Smooth muscle cell (in vitro differentiated cells): ENCODE measurements around the gene MSRB2. TPM values are rescaled to one million over a fixed set of nuclear protein-coding genes. Genes with fewer than 3 reads are reported as not detected.

ENCODE experiments used
- DNase-seq: peaks from one replicate; lab custom pipeline; 2025; ENCODE audit not compliant: unreplicated experiment; lab: John Stamatoyannopoulos, UW
- H2AFZ ChIP-seq: fragments of 200-600 bp; sonication (generic); 2 replicates; pipeline ENCODE4 v1.6.0; 2016; ENCODE audit warnings: antibody characterized with exemption, low read depth, mild to moderate bottlenecking
- H3F3A ChIP-seq: fragments of 200-600 bp; sonication (generic); 2 replicates; pipeline ENCODE4 v1.6.0; 2017; ENCODE audit warnings: antibody characterized with exemption, low read depth
- H3K27ac ChIP-seq: fragments of 200-600 bp; sonication (generic); 2 replicates; pipeline ENCODE4 v1.5.1; 2016; ENCODE audit warnings: low read depth, mild to moderate bottlenecking
- H3K27me3 ChIP-seq: fragments of 200-600 bp; sonication (generic); 2 replicates; pipeline ENCODE4 v1.6.1; 2016; ENCODE audit warnings: low read depth, mild to moderate bottlenecking
- H3K36me3 ChIP-seq: fragments of 200-600 bp; sonication (generic); 2 replicates; pipeline ENCODE4 v1.5.1; 2016; ENCODE audit warnings: low read depth
- H3K4me1 ChIP-seq: fragments of 200-600 bp; sonication (generic); 2 replicates; pipeline ENCODE4 v1.5.1; 2016; ENCODE audit warnings: low read depth
- H3K4me2 ChIP-seq: fragments of 200-600 bp; sonication (generic); 2 replicates; pipeline ENCODE4 v1.6.0; 2016; ENCODE audit warnings: mild to moderate bottlenecking
- H3K4me3 ChIP-seq: fragments of 200-600 bp; sonication (generic); 2 replicates; pipeline ENCODE4 v1.5.1; 2016; ENCODE audit warnings: mild to moderate bottlenecking
- H3K79me2 ChIP-seq: fragments of 200-600 bp; sonication (generic); 2 replicates; pipeline ENCODE4 v1.6.0; 2016; ENCODE audit warnings: low read depth, mild to moderate bottlenecking
- H3K9ac ChIP-seq: fragments of 200-600 bp; sonication (generic); 2 replicates; pipeline ENCODE4 v1.6.0; 2016; ENCODE audit warnings: low read depth
- H3K9me3 ChIP-seq: fragments of 200-600 bp; sonication (generic); replicated peaks from 2 replicates; pipeline ENCODE4 v1.5.1; 2016; ENCODE audit warnings: low read depth
- H4K20me1 ChIP-seq: fragments of 200-600 bp; sonication (generic); 2 replicates; pipeline ENCODE4 v1.6.0; 2016; ENCODE audit warnings: low read depth
- CTCF ChIP-seq: fragments of 200-600 bp; sonication (generic); IDR thresholded peaks from 2 replicates; pipeline ENCODE4 v1.5.1; 2017; ENCODE audit warnings: borderline replicate concordance, mild to moderate bottlenecking, antibody characterized with exemption; ENCODE audit not compliant: insufficient read depth, poor library complexity, severe bottlenecking
- WGBS: methylation state at CpG from one replicate; pipeline ENCODE4 v1.1.7; 2016; ENCODE audit warnings: low lambda C conversion rate; 5-methylcytosine and 5-hydroxymethylcytosine counted together
- polyA plus RNA-seq: library from polyadenylated mRNA; unstranded; fragments of >200 nt; fragmentation: Nextera tagmentation; extraction: Ambion mirVana; gene quantifications from 2 replicates; pipeline ENCODE4 v1.2.1, GENCODE V29; 2016
- total RNA-seq: library from RNA; depleted of rRNA; stranded (reverse); fragments of >200 nt; gene quantifications from 2 replicates; pipeline ENCODE4 v1.2.3, GENCODE V29; 2014

The MSRB2 gene
- total and polyA plus RNA-seq, 2 experiments from 2014 or later, result 21.5 to 64.0 TPM

- Histone ChIP-seq H4K20me1 (no peaks in the 10 kb centered on the region), H2AFZ (no peak overlapping the region), H3K4me2 (no peak overlapping the region), H3K27ac (no peak overlapping the region), H3K79me2 (no peaks in the 10 kb centered on the region), H3F3A (no peaks in the 10 kb centered on the region), H3K4me1 (no peaks in the 10 kb centered on the region), H3K4me3 (no peak overlapping the region), H3K9me3 (no peaks in the 10 kb centered on the region), H3K27me3 (peaks cover 5% of the 10 kb centered on the region), H3K36me3 (no peaks in the 10 kb centered on the region), H3K9ac (no peak overlapping the region)
- 85% methylated on average over 6 of the region's 6 CpGs for WGBS
- no peak for TF ChIP-seq CTCF
- no peak for DNase-seq
Observed at GRCh38 chr10:23147035-23147434, 51.7 kb downstream of the MSRB2 start.

- H3K4me3 ChIP-seq, result no peak overlapping the region
- H4K20me1 ChIP-seq, result no peaks in the 10 kb centered on the region
- no peak for TF ChIP-seq CTCF
- no peaks in the 10 kb centered on the region for H3K4me1 ChIP-seq
- no peak overlapping the region for H3K4me2 ChIP-seq
- H3K9me3 ChIP-seq, result no peaks in the 10 kb centered on the region
- H3K27me3 ChIP-seq, result peaks cover 5% of the 10 kb centered on the region
- H3K79me2 ChIP-seq, result no peaks in the 10 kb centered on the region
- H3K9ac ChIP-seq, result no peak overlapping the region
- no peaks in the 10 kb centered on the region for H3K36me3 ChIP-seq
- H3K27ac ChIP-seq, result no peak overlapping the region
- DNase-seq, result no peak
- H3F3A ChIP-seq, result no peaks in the 10 kb centered on the region
- no peak overlapping the region for H2AFZ ChIP-seq
- 97% methylated on average over 16 of the region's 19 CpGs for WGBS
Observed at GRCh38 chr10:23148214-23148613, 52.8 kb downstream of the MSRB2 start.

GRCh38 chr10:23150091-23150490 lies 54.7 kb downstream of the MSRB2 start:
- Histone ChIP-seq H3K79me2 (no peaks in the 10 kb centered on the region), H3F3A (no peaks in the 10 kb centered on the region), H3K27ac (no peak overlapping the region), H3K27me3 (peaks cover 5% of the 10 kb centered on the region), H2AFZ (no peak overlapping the region), H4K20me1 (no peaks in the 10 kb centered on the region), H3K4me1 (no peaks in the 10 kb centered on the region), H3K4me3 (no peak overlapping the region), H3K36me3 (no peaks in the 10 kb centered on the region), H3K9me3 (no peaks in the 10 kb centered on the region), H3K4me2 (no peak overlapping the region), H3K9ac (no peak overlapping the region)
- WGBS, result 90% methylated on average over 4 of the region's 4 CpGs
- TF ChIP-seq CTCF, result no peak
- no peak for DNase-seq

GRCh38 chr10:23150610-23151009 lies 55.2 kb downstream of the MSRB2 start:
- WGBS, result 54% methylated on average over 12 of the region's 12 CpGs
- H3K27me3 ChIP-seq, result peaks cover 5% of the 10 kb centered on the region
- H2AFZ ChIP-seq, result no peak overlapping the region
- no peaks in the 10 kb centered on the region for H3K36me3 ChIP-seq
- no peak overlapping the region for H3K27ac ChIP-seq
- H3F3A ChIP-seq, result no peaks in the 10 kb centered on the region
- no peak for DNase-seq
- H4K20me1 ChIP-seq, result no peaks in the 10 kb centered on the region
- H3K79me2 ChIP-seq, result no peaks in the 10 kb centered on the region
- H3K9me3 ChIP-seq, result no peaks in the 10 kb centered on the region
- H3K4me2 ChIP-seq, result no peak overlapping the region
- TF ChIP-seq CTCF, result no peak
- no peaks in the 10 kb centered on the region for H3K4me1 ChIP-seq
- no peak overlapping the region for H3K4me3 ChIP-seq
- H3K9ac ChIP-seq, result no peak overlapping the region
